B cell (primary cell): Measurements from ENCODE around the gene ARHGEF37. TPM values are rescaled to one million over a fixed set of nuclear protein-coding genes. Genes with fewer than 3 reads are reported as not detected.

ENCODE experiments used
- ATAC-seq: fragments of 200-7000 bp; cut with Tn5 transposase; one replicate; pipeline ENCODE4 v1.10.0; 2021; ENCODE audit warnings: low read depth, mild to moderate bottlenecking, moderate number of reproducible peaks, moderate library complexity
- CTCF ChIA-PET: fragments of 350-600 bp; sonication (Branson Sonifier 250); formaldehyde crosslinking; loops from one replicate; lab custom pipeline; 2021; ENCODE audit warnings: antibody characterized with exemption, inconsistent platforms; lab: Charles Lee
- POLR2A ChIA-PET: fragments of 350-600 bp; sonication (Branson Sonifier 250); formaldehyde crosslinking; loops from one replicate; lab custom pipeline; 2021; ENCODE audit warnings: antibody characterized with exemption; lab: Charles Lee
- DNase-seq: peaks from one replicate; pipeline ENCODE4 v3.0.0; 2013
- H2AFZ ChIP-seq: 2 replicates; pipeline ENCODE4 v1.6.1; 2012; ENCODE audit warnings: mild to moderate bottlenecking, low read depth, low read length; ENCODE audit not compliant: insufficient read depth, poor library complexity, severe bottlenecking
- H3K27ac ChIP-seq, 2 donors: 1 replicate in 1 of 2; 2 replicates in 1 of 2; pipeline ENCODE4 v1.5.1; 2012 to 2013; ENCODE audit warnings: low read length in 2 of 2, mild to moderate bottlenecking in 2 of 2, moderate library complexity in 1 of 2
- H3K27me3 ChIP-seq, 4 experiments: fragments of 200-600 bp in 1 of 4; sonication (generic) in 1 of 4; replicated peaks in 1 of 4; 1 replicate in 2 of 4; 2 replicates in 2 of 4; pipeline versions ENCODE4 v1.6.1 to v1.7.0; 2013 to 2016; ENCODE audit warnings: low read length in 3 of 4, mild to moderate bottlenecking in 2 of 4, mixed read lengths in 1 of 4, moderate library complexity in 1 of 4; ENCODE audit not compliant: insufficient read depth in 4 of 4, control insufficient read depth in 3 of 4; ENCODE audit errors: control extremely low read depth in 1 of 4
- H3K36me3 ChIP-seq, 2 experiments: replicated peaks in 1 of 2; 1 replicate in 1 of 2; 2 replicates in 1 of 2; pipeline versions ENCODE4 v1.6.1 to v1.7.1; 2013; ENCODE audit warnings: low read length in 1 of 2; ENCODE audit not compliant: insufficient read depth in 2 of 2, control insufficient read depth in 1 of 2; ENCODE audit errors: control extremely low read depth in 1 of 2, extremely low read depth in 1 of 2
- H3K4me1 ChIP-seq, 2 donors: fragments of 200-600 bp in 1 of 2; sonication (generic) in 1 of 2; 1 replicate in 1 of 2; 2 replicates in 1 of 2; pipeline versions ENCODE4 v1.5.1 to v1.6.1; 2013 to 2017; ENCODE audit warnings: low read length in 2 of 2; ENCODE audit not compliant: control insufficient read depth in 2 of 2, insufficient read depth in 2 of 2
- H3K4me2 ChIP-seq: replicated peaks from 2 replicates; pipeline ENCODE3; 2012; ENCODE audit warnings: mild to moderate bottlenecking, low read depth, low read length; ENCODE audit not compliant: poor library complexity, severe bottlenecking
- H3K4me3 ChIP-seq, 5 experiments: fragments of 200-600 bp in 1 of 5; sonication (generic) in 1 of 5; 1 replicate in 3 of 5; 2 replicates in 2 of 5; pipeline versions ENCODE4 v1.5.1 to v1.7.0; 2011 to 2016; ENCODE audit warnings: low read length in 4 of 5, mild to moderate bottlenecking in 4 of 5, low read depth in 2 of 5, control low read depth in 1 of 5, moderate library complexity in 1 of 5; ENCODE audit not compliant: insufficient read depth in 1 of 5; ENCODE audit errors: control extremely low read depth in 1 of 5, extremely low read depth in 1 of 5
- H3K79me2 ChIP-seq: fragments of 200-600 bp; sonication (generic); one replicate; pipeline ENCODE4 v1.6.0; 2016; ENCODE audit warnings: low read length; ENCODE audit not compliant: control insufficient read depth, insufficient read depth
- H3K9ac ChIP-seq: fragments of 200-600 bp; sonication (generic); 2 replicates; pipeline ENCODE4 v1.6.1; 2017; ENCODE audit warnings: mild to moderate bottlenecking, low read length, moderate library complexity
- H3K9me3 ChIP-seq, 3 donors: one replicate each; pipeline versions ENCODE4 v1.6.1 to v1.7.1; 2013; ENCODE audit warnings: low read length in 2 of 3; ENCODE audit not compliant: control insufficient read depth in 2 of 3, insufficient read depth in 1 of 3; ENCODE audit errors: control extremely low read depth in 1 of 3
- H4K20me1 ChIP-seq: 2 replicates; pipeline ENCODE4 v1.6.0; 2012; ENCODE audit warnings: mild to moderate bottlenecking, low read length; ENCODE audit not compliant: insufficient read depth, control insufficient read depth, poor library complexity, severe bottlenecking
- H3K27ac Mint-ChIP-seq: one replicate; pipeline ENCODE4 v1.8.0; 2021; ENCODE audit warnings: mixed read lengths
- H3K27me3 Mint-ChIP-seq: one replicate; pipeline ENCODE4 v1.8.0; 2021; ENCODE audit warnings: mixed read lengths
- H3K4me1 Mint-ChIP-seq: one replicate; pipeline ENCODE4 v1.8.0; 2021; ENCODE audit warnings: mixed read lengths
- H3K4me3 Mint-ChIP-seq: one replicate; pipeline ENCODE4 v1.8.0; 2021; ENCODE audit warnings: mixed read lengths
- H3K9me3 Mint-ChIP-seq: one replicate; pipeline ENCODE4 v1.8.0; 2022; ENCODE audit warnings: mixed read lengths; ENCODE audit not compliant: insufficient read depth
- EZH2 ChIP-seq: IDR thresholded peaks from 2 replicates; pipeline ENCODE4 v1.6.1; 2012; ENCODE audit warnings: borderline replicate concordance, low read depth, mild to moderate bottlenecking, moderate library complexity, low read length; ENCODE audit not compliant: insufficient read depth, poor library complexity, severe bottlenecking
- WGBS: methylation state at CpG from one replicate; pipeline ENCODE4 v1.1.5; 2013; ENCODE audit warnings: missing lambda C conversion rate; ENCODE audit not compliant: insufficient coverage; 5-methylcytosine and 5-hydroxymethylcytosine counted together
- intact Hi-C: fragments of 100-400 bp; cut with micrococcal nuclease; formaldehyde crosslinking; loops from one replicate; pipeline ENCODE4 v1.10.0; 2022
- polyA plus RNA-seq: library from polyadenylated mRNA; depleted of rRNA; stranded (reverse); fragments of >200 nt; gene quantifications from 2 replicates; pipeline ENCODE4 v1.2.3, GENCODE V29; 2012
- total RNA-seq, 2 donors: library from RNA; stranded (reverse); fragments of 120-200 nt in 1 of 2; gene quantifications; 1 replicate in 1 of 2; 2 replicates in 1 of 2; pipeline versions ENCODE4 v1.2.3 to v1.2.4, GENCODE V29; 2013 to 2022
- TF ChIP-seq, protein P1 (sequence below): fragments of 200-600 bp; IDR thresholded peaks from one replicate; pipeline ENCODE4 v1.8.0; 2022; ENCODE audit warnings: antibody characterized with exemption, mild to moderate bottlenecking

Gene ARHGEF37
- total and polyA plus RNA-seq, 2 donors (not counting 1 experiment from before 2014, with no cell fraction given): 0.06 to 1.7 TPM

DNA sequence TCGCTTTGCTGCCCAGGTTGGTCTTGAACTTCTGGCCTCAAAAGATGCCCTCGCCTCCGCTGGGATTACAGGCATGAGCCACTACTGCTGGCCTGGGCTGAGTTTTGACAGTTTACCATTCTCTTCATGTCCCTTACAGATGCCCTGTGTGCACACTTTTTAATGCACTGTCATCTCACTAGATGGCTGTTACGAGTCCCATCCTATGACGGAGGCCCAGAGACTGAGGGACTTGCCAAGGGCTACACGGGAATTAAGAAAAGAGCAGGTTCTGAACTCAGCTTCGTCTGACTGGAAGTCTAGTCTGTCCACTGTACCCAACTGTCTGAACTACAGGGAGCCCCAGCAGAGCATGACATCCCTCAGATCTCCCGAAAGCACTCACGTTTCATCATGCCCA lies 63.9 kb downstream of the ARHGEF37 start:
- ATAC-seq (no peak), DNase-seq (no peak)
- CTCF ChIA-PET: interaction anchor here (0.6 to 13.2 kb wide), 3 partner anchors 155 to 208 kb away, joined by 3 to 389 read pairs (median 5); no protein-coding TSS in a partner anchor
- Histone ChIP-seq H3K27me3 (no peaks in the 10 kb centered on the region), H3K4me1 (no peaks in the 10 kb centered on the region), H3K9ac (no peak overlapping the region), H3K9me3 (no peaks in the 10 kb centered on the region), H3K4me2 (no peak overlapping the region), H3K36me3 (no peaks in the 10 kb centered on the region), H3K4me3 (no peak overlapping the region), H3K27ac (no peak overlapping the region), H4K20me1 (no peaks in the 10 kb centered on the region), H3K79me2 (no peaks in the 10 kb centered on the region), H2AFZ (no peak overlapping the region)
- Mint-ChIP-seq H3K27ac (no peak overlapping the region), H3K27me3 (no peaks in the 10 kb centered on the region), H3K9me3 (no peaks in the 10 kb centered on the region), H3K4me3 (no peak overlapping the region), H3K4me1 (no peaks in the 10 kb centered on the region)
- 96% methylated on average over 9 of the region's 9 CpGs for WGBS
- POLR2A ChIA-PET: no interaction called here
- intact Hi-C loops: no loop called here
- TF ChIP-seq, protein P1, sequence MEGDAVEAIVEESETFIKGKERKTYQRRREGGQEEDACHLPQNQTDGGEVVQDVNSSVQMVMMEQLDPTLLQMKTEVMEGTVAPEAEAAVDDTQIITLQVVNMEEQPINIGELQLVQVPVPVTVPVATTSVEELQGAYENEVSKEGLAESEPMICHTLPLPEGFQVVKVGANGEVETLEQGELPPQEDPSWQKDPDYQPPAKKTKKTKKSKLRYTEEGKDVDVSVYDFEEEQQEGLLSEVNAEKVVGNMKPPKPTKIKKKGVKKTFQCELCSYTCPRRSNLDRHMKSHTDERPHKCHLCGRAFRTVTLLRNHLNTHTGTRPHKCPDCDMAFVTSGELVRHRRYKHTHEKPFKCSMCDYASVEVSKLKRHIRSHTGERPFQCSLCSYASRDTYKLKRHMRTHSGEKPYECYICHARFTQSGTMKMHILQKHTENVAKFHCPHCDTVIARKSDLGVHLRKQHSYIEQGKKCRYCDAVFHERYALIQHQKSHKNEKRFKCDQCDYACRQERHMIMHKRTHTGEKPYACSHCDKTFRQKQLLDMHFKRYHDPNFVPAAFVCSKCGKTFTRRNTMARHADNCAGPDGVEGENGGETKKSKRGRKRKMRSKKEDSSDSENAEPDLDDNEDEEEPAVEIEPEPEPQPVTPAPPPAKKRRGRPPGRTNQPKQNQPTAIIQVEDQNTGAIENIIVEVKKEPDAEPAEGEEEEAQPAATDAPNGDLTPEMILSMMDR: no peak
- no peak for TF ChIP-seq EZH2

DNA sequence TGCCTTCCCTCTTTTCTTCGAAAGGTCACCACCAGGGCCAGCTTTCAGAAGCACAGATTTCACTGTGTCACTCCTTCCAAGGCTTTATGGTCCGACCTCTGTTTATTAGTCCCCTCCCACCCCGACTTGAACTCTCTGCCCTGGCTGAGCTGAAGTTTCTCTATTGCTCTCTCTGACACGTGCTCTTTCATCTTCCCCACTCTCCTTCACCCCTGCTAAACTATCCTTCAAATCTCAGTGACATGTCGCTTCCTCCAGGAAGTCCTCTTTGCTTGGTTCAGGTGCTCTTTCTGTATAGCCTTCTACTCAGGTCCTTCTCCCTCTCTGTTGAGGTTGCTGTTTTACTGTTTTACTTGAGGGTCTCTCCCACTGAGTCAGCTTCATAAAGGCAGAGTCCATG lies 64.4 kb downstream of the ARHGEF37 start:
- ATAC-seq (no peak), DNase-seq (no peak)
- WGBS: 83% methylated on average over 5 of the region's 5 CpGs
- Mint-ChIP-seq H3K27me3 (no peaks in the 10 kb centered on the region), H3K4me3 (no peak overlapping the region), H3K27ac (no peak overlapping the region), H3K9me3 (no peaks in the 10 kb centered on the region), H3K4me1 (no peaks in the 10 kb centered on the region)
- no peak for TF ChIP-seq EZH2
- TF ChIP-seq, protein P1: no peak
- POLR2A ChIA-PET: no interaction called here
- no peaks in the 10 kb centered on the region for H3K9me3 ChIP-seq
- H2AFZ ChIP-seq: no peak overlapping the region
- H3K36me3 ChIP-seq: no peaks in the 10 kb centered on the region
- no peak overlapping the region for H3K9ac ChIP-seq
- no peaks in the 10 kb centered on the region for H3K79me2 ChIP-seq
- no peaks in the 10 kb centered on the region for H3K27me3 ChIP-seq
- CTCF ChIA-PET: interaction anchor here (0.7 to 1.4 kb wide), 4 partner anchors 20 to 345 kb away, joined by 3 to 5 read pairs (median 4); no protein-coding TSS in a partner anchor
- H4K20me1 ChIP-seq: no peaks in the 10 kb centered on the region
- H3K4me2 ChIP-seq: no peak overlapping the region
- intact Hi-C loops: no loop called here
- no peak overlapping the region for H3K27ac ChIP-seq
- no peak overlapping the region for H3K4me3 ChIP-seq
- H3K4me1 ChIP-seq: no peaks in the 10 kb centered on the region
